HEK293 (cell line): ENCODE results near the gene TOPORS.
A peak's percentile ranks its signal among the peaks of the same experiment; 100 is the strongest.

Experiments
- CTCF ChIA-PET: fragments of 350-600 bp; formaldehyde crosslinking; extraction: SDS; loops from one replicate; lab custom pipeline; 2021; ENCODE audit warnings: antibody characterized with exemption; lab: Yijun Ruan, JAX
- POLR2A ChIA-PET: fragments of 300-600 bp; formaldehyde crosslinking; extraction: SDS; loops from one replicate; lab custom pipeline; 2020; ENCODE audit warnings: antibody characterized with exemption, inconsistent platforms; lab: Yijun Ruan, JAX
- H3K27ac ChIP-seq: fragments of 200-500 bp; sonication (Bioruptor generic); 2 replicates; pipeline ENCODE4 v1.5.1; 2014; ENCODE audit warnings: low read depth, low read length, control low read depth, inconsistent platforms; ENCODE audit errors: extremely low read depth
- H3K36me3 ChIP-seq, 2 experiments: fragments of 200-500 bp in 1 of 2; sonication (Bioruptor generic) in 1 of 2; 1 replicate in 1 of 2; 2 replicates in 1 of 2; pipeline ENCODE4 v1.5.1; 2014 to 2017; ENCODE audit warnings: inconsistent platforms in 2 of 2, low read length in 2 of 2; ENCODE audit not compliant: control insufficient read depth in 2 of 2, insufficient read depth in 1 of 2
- H3K4me1 ChIP-seq: fragments of 200-500 bp; sonication (Bioruptor generic); 2 replicates; pipeline ENCODE4 v1.5.1; 2014; ENCODE audit warnings: mild to moderate bottlenecking, low read length, inconsistent platforms; ENCODE audit not compliant: control insufficient read depth, insufficient read depth
- H3K4me3 ChIP-seq: 2 replicates; pipeline ENCODE4 v1.5.1; 2011; ENCODE audit warnings: low read depth, mild to moderate bottlenecking, control low read depth, low read length, moderate library complexity
- H3K9me3 ChIP-seq: fragments of 200-500 bp; sonication (Bioruptor generic); 2 replicates; pipeline ENCODE4 v1.5.1; 2014; ENCODE audit warnings: low read depth, low read length, inconsistent platforms; ENCODE audit not compliant: control insufficient read depth, insufficient read depth
- GFI1B ChIP-seq: fragments of 450-650 bp; formaldehyde crosslinking; IDR thresholded peaks from 2 replicates; pipeline ENCODE4 v1.5.1; 2016; ENCODE audit warnings: missing biosample characterization, missing genetic modification characterization
- GLI4 ChIP-seq: fragments of 450-650 bp; formaldehyde crosslinking; IDR thresholded peaks from 2 replicates; pipeline ENCODE4 v1.5.1; 2016; ENCODE audit warnings: missing biosample characterization, missing genetic modification characterization
- GLIS1 ChIP-seq: fragments of 450-650 bp; formaldehyde crosslinking; IDR thresholded peaks from 2 replicates; pipeline ENCODE4 v1.5.1; 2016; ENCODE audit warnings: missing biosample characterization, missing genetic modification characterization
- IKZF3 ChIP-seq: fragments of 450-650 bp; IDR thresholded peaks from 2 replicates; pipeline ENCODE4 v1.5.0; 2018; ENCODE audit warnings: missing biosample characterization, mild to moderate bottlenecking, missing genetic modification characterization, moderate library complexity
- MZF1 ChIP-seq: fragments of 450-650 bp; formaldehyde crosslinking; IDR thresholded peaks from 2 replicates; pipeline ENCODE4 v1.5.1; 2017; ENCODE audit warnings: missing biosample characterization, missing genetic modification characterization, borderline replicate concordance
- SCRT1 ChIP-seq: fragments of 450-650 bp; formaldehyde crosslinking; IDR thresholded peaks from 2 replicates; pipeline ENCODE4 v1.5.1; 2016; ENCODE audit warnings: missing biosample characterization, missing genetic modification characterization, borderline replicate concordance
- SCRT2 ChIP-seq: fragments of 450-650 bp; formaldehyde crosslinking; IDR thresholded peaks from 2 replicates; pipeline ENCODE4 v1.5.1; 2016; ENCODE audit warnings: missing biosample characterization, missing genetic modification characterization
- YY1 ChIP-seq: fragments of 450-650 bp; formaldehyde crosslinking; IDR thresholded peaks from 2 replicates; pipeline ENCODE4 v1.5.1; 2018; ENCODE audit warnings: missing biosample characterization, missing genetic modification characterization
- ZBTB20 ChIP-seq: fragments of 450-650 bp; formaldehyde crosslinking; IDR thresholded peaks from 2 replicates; pipeline ENCODE4 v1.5.1; 2016; ENCODE audit warnings: missing biosample characterization, missing genetic modification characterization
- ZBTB26 ChIP-seq: fragments of 450-650 bp; formaldehyde crosslinking; optimal IDR thresholded peaks from 2 replicates; pipeline ENCODE3; 2016; ENCODE audit warnings: missing biosample characterization, mild to moderate bottlenecking, missing genetic modification characterization
- ZBTB8A ChIP-seq: fragments of 450-650 bp; formaldehyde crosslinking; IDR thresholded peaks from 2 replicates; pipeline ENCODE4 v1.5.1; 2016; ENCODE audit warnings: missing biosample characterization, missing genetic modification characterization
- ZNF114 ChIP-seq: fragments of 450-650 bp; formaldehyde crosslinking; IDR thresholded peaks from 2 replicates; pipeline ENCODE4 v1.5.0; 2017; ENCODE audit warnings: missing biosample characterization, missing genetic modification characterization
- ZNF16 ChIP-seq: fragments of 450-650 bp; formaldehyde crosslinking; IDR thresholded peaks from 2 replicates; pipeline ENCODE4 v1.5.1; 2016; ENCODE audit warnings: low read depth, missing biosample characterization, missing genetic modification characterization
- ZNF174 ChIP-seq: fragments of 450-650 bp; formaldehyde crosslinking; IDR thresholded peaks from 2 replicates; pipeline ENCODE4 v1.5.0; 2017; ENCODE audit warnings: missing biosample characterization, mild to moderate bottlenecking, missing genetic modification characterization
- ZNF175 ChIP-seq: fragments of 450-650 bp; formaldehyde crosslinking; IDR thresholded peaks from 2 replicates; pipeline ENCODE4 v1.5.1; 2016; ENCODE audit warnings: missing biosample characterization, missing genetic modification characterization
- ZNF221 ChIP-seq: fragments of 450-650 bp; formaldehyde crosslinking; IDR thresholded peaks from 2 replicates; pipeline ENCODE4 v1.5.1; 2017; ENCODE audit warnings: missing biosample characterization, missing genetic modification characterization, borderline replicate concordance
- ZNF23 ChIP-seq: fragments of 450-650 bp; formaldehyde crosslinking; IDR thresholded peaks from 2 replicates; pipeline ENCODE4 v1.5.1; 2016; ENCODE audit warnings: missing biosample characterization, missing genetic modification characterization, borderline replicate concordance
- ZNF302 ChIP-seq: fragments of 450-650 bp; formaldehyde crosslinking; IDR thresholded peaks from 2 replicates; pipeline ENCODE4 v1.5.1; 2016; ENCODE audit warnings: missing biosample characterization, missing genetic modification characterization, low read depth
- ZNF341 ChIP-seq: fragments of 450-650 bp; formaldehyde crosslinking; IDR thresholded peaks from 2 replicates; pipeline ENCODE4; 2016; ENCODE audit warnings: low read depth, missing biosample characterization, missing genetic modification characterization
- ZNF362 ChIP-seq: fragments of 450-650 bp; formaldehyde crosslinking; IDR thresholded peaks from 2 replicates; pipeline ENCODE4 v1.5.1; 2016; ENCODE audit warnings: missing biosample characterization, missing genetic modification characterization
- ZNF366 ChIP-seq: fragments of 450-650 bp; formaldehyde crosslinking; conservative IDR thresholded peaks from 2 replicates; pipeline ENCODE4 v1.5.1; 2016; ENCODE audit warnings: missing biosample characterization, missing genetic modification characterization
- ZNF549 ChIP-seq: fragments of 450-650 bp; IDR thresholded peaks from 2 replicates; pipeline ENCODE4 v1.5.1; 2018; ENCODE audit warnings: missing biosample characterization, missing genetic modification characterization, mild to moderate bottlenecking, inconsistent platforms, moderate library complexity
- ZNF629 ChIP-seq: fragments of 450-650 bp; formaldehyde crosslinking; IDR thresholded peaks from 2 replicates; pipeline ENCODE4 v1.5.1; 2017; ENCODE audit warnings: missing biosample characterization, missing genetic modification characterization
- ZNF785 ChIP-seq: fragments of 450-650 bp; formaldehyde crosslinking; IDR thresholded peaks from 2 replicates; pipeline ENCODE4 v1.5.1; 2016; ENCODE audit warnings: missing biosample characterization, missing genetic modification characterization
- ZNF843 ChIP-seq: fragments of 450-650 bp; formaldehyde crosslinking; IDR thresholded peaks from 2 replicates; pipeline ENCODE4 v1.5.1; 2016; ENCODE audit warnings: missing biosample characterization, missing genetic modification characterization
- TF ChIP-seq, protein P1 (sequence below): fragments of 450-650 bp; formaldehyde crosslinking; IDR thresholded peaks from 2 replicates; pipeline ENCODE4 v1.5.1; 2017; ENCODE audit warnings: missing biosample characterization, missing genetic modification characterization
- TF ChIP-seq, protein P2 (sequence below): fragments of 450-650 bp; formaldehyde crosslinking; conservative IDR thresholded peaks from 2 replicates; pipeline ENCODE4 v1.5.1; 2016; ENCODE audit warnings: low read depth, missing biosample characterization, missing genetic modification characterization

Gene TOPORS

DNA sequence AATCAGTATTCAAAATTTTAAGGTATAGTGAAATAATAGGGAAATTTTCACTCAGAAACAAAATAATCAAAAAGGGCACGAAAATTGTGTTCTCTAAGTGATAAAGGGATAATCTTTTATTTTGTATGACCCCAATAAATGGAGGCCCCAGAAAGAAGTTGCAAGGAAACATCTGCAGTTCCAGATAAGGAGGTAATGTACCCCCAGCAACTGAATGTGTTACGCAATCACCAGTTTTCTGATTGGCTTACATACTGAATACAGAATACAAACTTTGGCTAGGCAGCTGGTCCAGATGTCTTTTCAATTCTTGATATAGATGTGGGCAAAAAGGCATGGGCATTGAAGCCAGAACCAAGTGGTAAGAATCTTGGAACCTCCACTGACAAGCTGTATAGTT is 1.7 kb upstream of the TOPORS start:
- Histone ChIP-seq H3K36me3 (peaks cover 0 to 5% of the 10 kb centered on the region in 2 experiments; a peak in 2 of 3 replicates), H3K4me1 (0 out of 2 replicates have a peak, but pooled peaks cover 4% of the 10 kb centered on the region), H3K4me3 (no peak overlapping the region), H3K9me3 (no peaks in the 10 kb centered on the region), H3K27ac (no peak overlapping the region)
- ChIA-PET POLR2A (interaction anchor here (0.8 kb wide), 1 partner anchor 29 kb away, joined by 3 read pairs; no protein-coding TSS in a partner anchor), CTCF (interaction anchor here (1.5 to 1.9 kb wide), 3 partner anchors 26 to 175 kb away, joined by 5 to 7 read pairs (median 6); partner anchors contain the start of gene RIGI)
- TF ChIP-seq ZNF174 (tag by site-specific recombination) (no peak), ZNF362 (tag by site-specific recombination) (no peak), GLIS1 (tag by site-specific recombination) (0 out of 2 replicates have a peak, but pooled peaks have one; percentile 6), ZNF114 (tag by site-specific recombination) (no peak), SCRT1 (tag by site-specific recombination) (no peak)
- TF ChIP-seq, protein P1, sequence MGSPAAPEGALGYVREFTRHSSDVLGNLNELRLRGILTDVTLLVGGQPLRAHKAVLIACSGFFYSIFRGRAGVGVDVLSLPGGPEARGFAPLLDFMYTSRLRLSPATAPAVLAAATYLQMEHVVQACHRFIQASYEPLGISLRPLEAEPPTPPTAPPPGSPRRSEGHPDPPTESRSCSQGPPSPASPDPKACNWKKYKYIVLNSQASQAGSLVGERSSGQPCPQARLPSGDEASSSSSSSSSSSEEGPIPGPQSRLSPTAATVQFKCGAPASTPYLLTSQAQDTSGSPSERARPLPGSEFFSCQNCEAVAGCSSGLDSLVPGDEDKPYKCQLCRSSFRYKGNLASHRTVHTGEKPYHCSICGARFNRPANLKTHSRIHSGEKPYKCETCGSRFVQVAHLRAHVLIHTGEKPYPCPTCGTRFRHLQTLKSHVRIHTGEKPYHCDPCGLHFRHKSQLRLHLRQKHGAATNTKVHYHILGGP (tag by site-specific recombination), result no peak

GRCh38 chr9:32551276-32552051 is 922 bp downstream of the TOPORS start:
- Histone ChIP-seq H3K4me3 (peak overlapping the region; percentile 84), H3K27ac (peak overlapping the region; percentile 91), H3K9me3 (no peaks in the 10 kb centered on the region), H3K36me3 (peaks cover 0 to 18% of the 10 kb centered on the region in 2 experiments; a peak in 2 of 3 replicates), H3K4me1 (0 out of 2 replicates have a peak, but pooled peaks cover 4% of the 10 kb centered on the region)
- CTCF ChIA-PET, result interaction anchor here (0.6 to 7.4 kb wide), 11 partner anchors 8 to 173 kb away, joined by 3 to 44 read pairs (median 4); partner anchors contain the start of gene RIGI
- POLR2A ChIA-PET, result interaction anchor here (0.6 to 3.4 kb wide), 17 partner anchors 14 to 474 kb away, joined by 3 to 36 read pairs (median 5); partner anchors contain the start of genes ACO1, DNAJA1 and RIGI
- peak; percentile 99 for TF ChIP-seq SCRT2
- no peak for TF ChIP-seq ZNF549
- no peak for TF ChIP-seq ZBTB26 (tag by site-specific recombination)
- TF ChIP-seq ZNF175 (tag by site-specific recombination), result no peak
- TF ChIP-seq SCRT1 (tag by site-specific recombination), result peak; percentile 89
- no peak for TF ChIP-seq ZNF23
- TF ChIP-seq ZNF629 (tag by site-specific recombination), result no peak
- TF ChIP-seq ZNF341, result peak; percentile 39
- no peak for TF ChIP-seq ZNF785 (tag by site-specific recombination)
- TF ChIP-seq GFI1B (tag by site-specific recombination), result no peak
- TF ChIP-seq ZNF16 (tag by site-specific recombination), result no peak
- TF ChIP-seq ZNF366 (tag by site-specific recombination), result no peak
- no peak for TF ChIP-seq ZNF843 (tag by site-specific recombination)
- TF ChIP-seq GLI4 (tag by site-specific recombination), result no peak
- peak; percentile 11 for TF ChIP-seq MZF1
- no peak for TF ChIP-seq ZBTB8A (tag by site-specific recombination)
- no peak for TF ChIP-seq ZNF302 (tag by site-specific recombination)
- TF ChIP-seq YY1 (tag by site-specific recombination), result no peak
- TF ChIP-seq, protein P2, sequence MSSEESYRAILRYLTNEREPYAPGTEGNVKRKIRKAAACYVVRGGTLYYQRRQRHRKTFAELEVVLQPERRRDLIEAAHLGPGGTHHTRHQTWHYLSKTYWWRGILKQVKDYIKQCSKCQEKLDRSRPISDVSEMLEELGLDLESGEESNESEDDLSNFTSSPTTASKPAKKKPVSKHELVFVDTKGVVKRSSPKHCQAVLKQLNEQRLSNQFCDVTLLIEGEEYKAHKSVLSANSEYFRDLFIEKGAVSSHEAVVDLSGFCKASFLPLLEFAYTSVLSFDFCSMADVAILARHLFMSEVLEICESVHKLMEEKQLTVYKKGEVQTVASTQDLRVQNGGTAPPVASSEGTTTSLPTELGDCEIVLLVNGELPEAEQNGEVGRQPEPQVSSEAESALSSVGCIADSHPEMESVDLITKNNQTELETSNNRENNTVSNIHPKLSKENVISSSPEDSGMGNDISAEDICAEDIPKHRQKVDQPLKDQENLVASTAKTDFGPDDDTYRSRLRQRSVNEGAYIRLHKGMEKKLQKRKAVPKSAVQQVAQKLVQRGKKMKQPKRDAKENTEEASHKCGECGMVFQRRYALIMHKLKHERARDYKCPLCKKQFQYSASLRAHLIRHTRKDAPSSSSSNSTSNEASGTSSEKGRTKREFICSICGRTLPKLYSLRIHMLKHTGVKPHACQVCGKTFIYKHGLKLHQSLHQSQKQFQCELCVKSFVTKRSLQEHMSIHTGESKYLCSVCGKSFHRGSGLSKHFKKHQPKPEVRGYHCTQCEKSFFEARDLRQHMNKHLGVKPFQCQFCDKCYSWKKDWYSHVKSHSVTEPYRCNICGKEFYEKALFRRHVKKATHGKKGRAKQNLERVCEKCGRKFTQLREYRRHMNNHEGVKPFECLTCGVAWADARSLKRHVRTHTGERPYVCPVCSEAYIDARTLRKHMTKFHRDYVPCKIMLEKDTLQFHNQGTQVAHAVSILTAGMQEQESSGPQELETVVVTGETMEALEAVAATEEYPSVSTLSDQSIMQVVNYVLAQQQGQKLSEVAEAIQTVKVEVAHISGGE (tag by site-specific recombination), result peak; percentile 61
- no peak for TF ChIP-seq ZNF221 (tag by site-specific recombination)
- TF ChIP-seq IKZF3 (tag by site-specific recombination), result 0 out of 2 replicates have a peak, but pooled peaks have one; percentile 58
- TF ChIP-seq ZBTB20 (tag by site-specific recombination), result no peak
